Motor neuron (in vitro differentiated cells): ENCODE results near the gene FOXS1. TPM values are rescaled to one million over a fixed set of nuclear protein-coding genes. Genes with fewer than 3 reads are reported as not detected.

Source experiments
- ATAC-seq, 8 experiments: fragments of 200-7000 bp; cut with Tn5 transposase; replicated peaks in 6 of 8; 2 replicates each; pipeline ENCODE4 v1.8.0; 2021; ENCODE audit warnings: mild to moderate bottlenecking in 8 of 8, moderate library complexity in 8 of 8
- H3K27ac ChIP-seq, 2 donors: fragments of 250-450 bp; sonication (Bioruptor Pico); 2 replicates each; pipeline ENCODE4 v1.9.0; 2021; ENCODE audit warnings: antibody characterized with exemption in 2 of 2, mild to moderate bottlenecking in 2 of 2, moderate library complexity in 1 of 2
- H3K4me1 ChIP-seq, 2 donors: fragments of 250-450 bp; sonication (Bioruptor Pico); replicated peaks in 1 of 2; 2 replicates each; pipeline ENCODE4 v1.6.1; 2021; ENCODE audit warnings: antibody characterized with exemption in 2 of 2, mild to moderate bottlenecking in 2 of 2, moderate library complexity in 1 of 2
- H3K4me3 ChIP-seq, 5 donors: fragments of 250-450 bp; sonication (Bioruptor Pico); 2 replicates each; pipeline ENCODE4 v1.9.0; 2021; ENCODE audit warnings: antibody characterized with exemption in 5 of 5, mild to moderate bottlenecking in 5 of 5, moderate library complexity in 4 of 5
- WGBS, 10 experiments: fragments of 450-650 bp; shearing (Covaris generic); methylation state at CpG; one replicate each; pipeline ENCODE4 v1.0.0; 2022; 5-methylcytosine and 5-hydroxymethylcytosine counted together
- in situ Hi-C, 9 experiments: fragments of 400-800 bp; cut with MboI; loops; one replicate each; pipeline ENCODE4 v1.15.0; 2021; ENCODE audit warnings: low sequenced_read_pairs in 9 of 9, low pct_unique_long_range_greater_than_20kb in 2 of 9; ENCODE audit not compliant: unreplicated experiment in 9 of 9
- total RNA-seq, 8 experiments: library from RNA; unstranded; fragments of 300-600 nt; gene quantifications; 2 replicates each; pipeline versions ENCODE4 v1.2.3 to v1.2.4, GENCODE V29; 2022

Gene FOXS1
- 10 to 100 TPM in 1 of 8 experiments, 1 to 10 TPM in 2, under 1 TPM in 4, not detected in 1; 0.31 to 35.7 (median 0.64) TPM for total RNA-seq

- peak in 5 of 8 experiments; percentile 72 to 89 (median 85) for ATAC-seq
- Histone ChIP-seq H3K27ac (peak within 1 kb of the TSS in 1 of 2 donors; percentile 40), H3K4me3 (no peak within 1 kb of the TSS), H3K4me1 (peaks cover 19 to 31% of the 10 kb centered on the region in 2 donors)
- 0 to 78% (median 20%) methylated on average over 1 to 8 of the region's 21 CpGs; no CpG with 5 or more reads in 3 of the 10 experiments for WGBS, 10 experiments
- in situ Hi-C loops: loop anchor here in 2 of 9 experiments (25.0 kb wide), 2 partner anchors 242 to 817 kb away; partner anchors contain the start of gene C20orf203 (in 1 of the 2)
Measured at GRCh38 chr20:31845300-31845863, at the start of gene FOXS1. Gene FOXS1 (minus strand): TSS chr20:31845604. CDS start chr20:31845542, 62 bp downstream.

GRCh38 chr20:31890646-31891045 is 45.2 kb upstream of the FOXS1 start:
- Histone ChIP-seq H3K27ac (no peak overlapping the region), H3K4me3 (no peak overlapping the region), H3K4me1 (no peaks in the 10 kb centered on the region)
- ATAC-seq: no peak
- 6 to 88% (median 57%) methylated on average over 1 to 8 of the region's 8 CpGs; no CpG with 5 or more reads in 4 of the 10 experiments for WGBS, 10 experiments
- in situ Hi-C loops: no loop called here

DNA sequence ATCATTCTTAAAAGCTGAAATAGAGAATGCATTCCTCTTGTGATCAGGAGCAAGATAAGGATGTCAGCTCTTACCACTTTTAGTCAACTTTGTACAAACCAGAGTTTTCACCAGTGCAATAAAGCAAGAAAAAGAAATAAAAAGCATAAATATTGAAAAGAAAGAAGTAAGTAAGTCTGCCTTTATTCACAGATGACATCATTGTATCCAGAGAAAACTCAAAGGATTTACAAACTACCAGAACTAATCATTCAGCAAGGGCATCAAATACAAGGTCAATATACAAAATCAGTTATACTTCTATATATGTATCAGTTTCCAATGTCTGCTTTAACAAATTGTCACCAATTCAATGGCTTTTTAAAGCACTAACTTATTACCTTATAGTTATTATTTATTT is 38.4 kb upstream of the FOXS1 start:
- in situ Hi-C loops: no loop called here
- H3K27ac ChIP-seq: no peak overlapping the region
- no peak for ATAC-seq
- H3K4me3 ChIP-seq: no peak overlapping the region
- peaks cover 0 to 5% of the 10 kb centered on the region in 2 donors for H3K4me1 ChIP-seq

GRCh38 chr20:31881945-31882344 is 36.5 kb upstream of the FOXS1 start:
- Histone ChIP-seq H3K27ac (no peak overlapping the region), H3K4me1 (peaks cover 0 to 5% of the 10 kb centered on the region in 2 donors), H3K4me3 (no peak overlapping the region)
- no peak for ATAC-seq
- in situ Hi-C loops: no loop called here
- 8 to 91% (median 60%) methylated on average over 2 to 5 of the region's 5 CpGs; no CpG with 5 or more reads in 1 of the 10 experiments for WGBS, 10 experiments

DNA sequence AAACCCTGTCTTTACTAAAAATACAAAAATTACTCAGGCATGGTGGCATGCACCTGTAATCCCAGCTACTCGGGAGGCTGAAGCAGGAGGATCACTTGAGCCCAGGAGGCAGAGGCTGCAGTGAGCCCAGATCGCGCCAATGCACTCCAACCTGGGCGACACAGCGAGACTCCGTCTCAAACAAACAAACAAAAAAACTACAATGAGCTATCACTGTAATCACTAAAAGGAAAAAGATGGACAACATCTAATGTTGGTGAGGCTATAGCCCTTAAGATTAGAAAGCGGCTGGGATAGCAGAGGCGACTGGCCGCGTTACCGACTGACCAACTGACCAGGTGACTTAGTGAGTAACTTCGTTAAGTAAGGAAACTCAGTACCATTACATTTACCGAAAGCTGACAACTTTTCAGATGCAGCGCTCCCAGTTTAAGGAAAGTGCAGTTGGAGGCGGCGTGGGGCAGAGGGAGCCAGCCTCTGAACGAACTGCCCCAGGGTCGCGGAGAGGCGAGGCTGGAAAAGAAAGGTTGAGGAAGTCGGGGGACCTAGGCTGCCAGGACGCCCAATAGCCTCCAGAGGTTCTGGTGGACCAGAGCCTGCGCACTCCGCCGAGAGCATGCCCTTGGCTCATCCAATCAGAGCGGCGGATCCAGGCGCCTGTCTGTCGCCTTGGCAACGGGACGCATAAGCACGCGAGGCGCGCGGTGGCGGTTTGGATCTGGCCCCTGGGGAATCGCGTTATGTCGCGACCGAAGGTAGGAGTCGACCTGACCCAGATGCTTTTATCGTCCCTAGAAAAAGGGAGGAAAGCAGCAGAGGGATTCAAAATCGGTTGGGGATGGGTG is 34.0 kb upstream of the FOXS1 start:
- in situ Hi-C loops: no loop called here
- WGBS, 10 experiments: 0 to 84% (median 7%) methylated on average over 3 to 28 of the region's 45 CpGs; no CpG with 5 or more reads in 3 of the 10 experiments
- peak; percentile 99 to 100 (median 99) for ATAC-seq
- H3K4me1 ChIP-seq: peaks cover 0 to 5% of the 10 kb centered on the region in 2 donors
- peak overlapping the region in 1 of 2 donors; percentile 4 for H3K27ac ChIP-seq
- H3K4me3 ChIP-seq: peak overlapping the region; percentile 34 to 44 (median 35)

DNA sequence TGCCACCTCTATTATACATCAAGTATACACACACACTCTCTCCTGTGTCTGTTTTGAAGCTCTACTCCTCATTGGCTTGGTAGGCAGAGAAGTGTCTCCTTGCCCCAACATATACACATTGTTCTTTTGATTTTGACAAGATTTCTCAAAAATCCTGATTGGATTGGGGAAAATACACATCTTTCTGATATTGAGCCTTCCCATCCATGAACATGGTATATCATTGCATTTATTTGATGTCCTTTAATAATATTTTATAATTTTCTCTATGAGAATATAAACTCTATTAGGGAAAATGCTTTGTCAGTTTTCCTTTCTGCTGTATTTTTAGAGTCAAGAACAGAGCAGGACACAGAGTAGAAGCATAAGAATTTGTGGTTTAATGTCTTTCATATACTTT is 32.3 kb upstream of the FOXS1 start:
- H3K4me1 ChIP-seq: peaks cover 0 to 11% of the 10 kb centered on the region in 2 donors
- H3K27ac ChIP-seq: no peak overlapping the region
- H3K4me3 ChIP-seq: no peak overlapping the region
- in situ Hi-C loops: no loop called here
- no peak for ATAC-seq

GRCh38 chr20:31875671-31876070 is 30.3 kb upstream of the FOXS1 start:
- Histone ChIP-seq H3K4me3 (no peak overlapping the region), H3K4me1 (peaks cover 3 to 21% of the 10 kb centered on the region in 2 donors), H3K27ac (no peak overlapping the region)
- ATAC-seq: no peak
- 41 to 100% (median 85%) methylated on average over 2 of the region's 2 CpGs; no CpG with 5 or more reads in 1 of the 10 experiments for WGBS, 10 experiments
- in situ Hi-C loops: no loop called here

GRCh38 chr20:31872406-31872805 is 27.0 kb upstream of the FOXS1 start:
- H3K4me1 ChIP-seq: peaks cover 22 to 32% of the 10 kb centered on the region in 2 donors
- WGBS, 10 experiments: 10 to 93% (median 70%) methylated on average over 1 to 6 of the region's 6 CpGs; no CpG with 5 or more reads in 1 of the 10 experiments
- H3K4me3 ChIP-seq: peak overlapping the region in 1 of 5 donors; percentile 12
- H3K27ac ChIP-seq: no peak overlapping the region
- in situ Hi-C loops: loop anchor here in 1 of 9 experiments (25.0 kb wide), 1 partner anchor 90 kb away; the partner anchor contains the start of genes PDRG1 and XKR7
- no peak for ATAC-seq

DNA sequence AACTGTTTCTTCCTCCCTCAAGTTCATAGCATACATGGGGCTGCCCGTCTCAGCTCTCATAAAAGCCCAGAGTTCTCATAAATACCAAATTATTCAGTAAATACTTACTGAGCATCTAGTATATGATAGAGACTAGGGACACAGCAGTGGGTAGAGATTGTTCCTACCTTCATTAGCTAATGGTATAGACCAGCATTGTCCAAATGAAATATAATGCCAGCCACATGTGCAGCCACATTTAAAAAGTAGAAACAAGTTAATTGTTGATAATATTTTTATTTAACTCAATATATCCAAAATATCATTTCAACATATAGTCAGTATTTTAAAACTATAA is 26.2 kb upstream of the FOXS1 start:
- no peak for ATAC-seq
- Histone ChIP-seq H3K4me1 (peaks cover 22 to 32% of the 10 kb centered on the region in 2 donors), H3K4me3 (peak overlapping the region; percentile 71 to 97 (median 79)), H3K27ac (no peak overlapping the region)
- whole genome bisulfite sequencing, 10 experiments: 86 to 100% (median 100%) methylated on average over 1 of the region's 1 CpG; no CpG with 5 or more reads in 7 of the 10 experiments
- in situ Hi-C loops: loop anchor here in 1 of 9 experiments (25.0 kb wide), 1 partner anchor 91 kb away; the partner anchor contains the start of genes PDRG1 and XKR7

DNA sequence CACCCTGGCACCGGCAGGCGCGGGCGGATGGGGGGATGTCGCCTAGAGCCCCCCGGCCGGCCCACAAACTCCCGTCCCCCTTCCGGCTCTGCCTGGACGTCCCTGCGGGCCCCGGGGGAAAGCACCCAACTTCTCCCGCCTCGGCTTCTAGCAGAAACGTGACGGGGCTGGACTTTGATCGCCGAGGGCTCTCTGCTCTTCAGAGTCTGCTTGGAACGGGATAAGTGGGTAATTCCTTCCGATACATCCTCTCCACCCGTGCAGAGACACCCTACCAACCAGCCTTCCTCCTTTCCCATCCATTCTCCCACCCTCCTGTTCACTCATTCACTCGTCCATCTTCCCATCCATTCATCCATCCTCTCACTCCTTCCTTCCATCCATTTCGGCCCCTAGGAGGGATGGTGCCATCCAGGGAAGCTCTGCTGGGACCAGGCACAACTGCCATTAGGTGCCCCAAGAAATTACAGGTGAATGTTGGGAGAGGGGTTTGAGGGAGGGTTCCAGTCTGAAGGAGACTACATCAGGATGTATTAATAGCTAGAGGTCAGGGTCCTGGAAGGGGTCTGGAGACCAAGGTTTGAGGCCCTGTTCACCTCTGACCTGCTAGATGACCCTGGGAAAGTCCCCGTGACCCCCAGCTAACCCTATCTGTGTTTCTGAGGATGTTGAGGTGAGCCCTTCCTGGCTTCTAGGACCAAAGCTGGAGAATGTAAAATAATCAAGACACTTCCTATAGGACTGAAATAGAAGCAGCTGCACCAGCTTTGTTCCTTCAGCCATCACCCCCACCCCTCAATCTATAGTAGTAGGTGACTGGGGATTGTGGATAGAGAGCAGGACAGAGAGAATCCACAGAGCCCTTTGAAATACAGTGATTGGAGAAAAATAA is 25.6 kb upstream of the FOXS1 start:
- peak overlapping the region; percentile 81 to 95 for H3K27ac ChIP-seq
- WGBS, 10 experiments: 0 to 80% (median 30%) methylated on average over 1 to 6 of the region's 24 CpGs; no CpG with 5 or more reads in 5 of the 10 experiments
- ATAC-seq: peak in 5 of 8 experiments; percentile 3 to 12 (median 9)
- peak overlapping the region; percentile 71 to 97 (median 79) for H3K4me3 ChIP-seq
- peaks cover 22 to 32% of the 10 kb centered on the region in 2 donors for H3K4me1 ChIP-seq
- in situ Hi-C loops: loop anchor here in 1 of 9 experiments (25.0 kb wide), 1 partner anchor 91 kb away; the partner anchor contains the start of genes PDRG1 and XKR7

- Histone ChIP-seq H3K4me1 (peaks cover 22 to 32% of the 10 kb centered on the region in 2 donors), H3K27ac (peak within 1 kb of the TSS; percentile 81 to 95), H3K4me3 (peak within 1 kb of the TSS; percentile 71 to 97 (median 79))
- in situ Hi-C loops: loop anchor here in 1 of 9 experiments (25.0 kb wide), 1 partner anchor 92 kb away; the partner anchor contains the start of genes PDRG1 and XKR7
- peak; percentile 85 to 91 (median 88) for ATAC-seq
- 0 to 4% (median 0%) methylated on average over 1 to 4 of the region's 80 CpGs; no CpG with 5 or more reads in 6 of the 10 experiments for WGBS, 10 experiments
Measured at GRCh38 chr20:31869942-31870725, 24.7 kb upstream of the FOXS1 start, which contains the start of the genes DUSP15 and TTLL9. Gene DUSP15 (minus strand): TSS chr20:31870527. CDS start chr20:31870337, 190 bp downstream. Gene TTLL9 (plus strand): TSS chr20:31870634. CDS start chr20:31871127, 493 bp downstream.
